ENCODE data around the gene JUNB. TPM values are rescaled to one million over a fixed set of nuclear protein-coding genes. Genes with fewer than 3 reads are reported as not detected.
A peak's percentile ranks its signal among the peaks of the same experiment; 100 is the strongest.

JUNB gene
- total RNA-seq, 1 donor from 2014 or later: 31.3 TPM

- Mint-ChIP-seq H3K36me3 (no peaks in the 10 kb centered on the region), H3K9me3 (no peaks in the 10 kb centered on the region), H3K27me3 (no peaks in the 10 kb centered on the region), H3K4me1 (ENCODE audit: unreplicated experiment) (peaks cover 6% of the 10 kb centered on the region), H3K27ac (peak overlapping the region; percentile 51), H3K4me3 (no peak overlapping the region)
- peak; percentile 74 for DNase-seq (ENCODE audit: extremely low spot score, unreplicated experiment)
- no peak for TF ChIP-seq CTCF (conservative IDR thresholded peaks at IDR 0.05)
Measured at GRCh38 chr19:12769689-12770088, 21.6 kb upstream of the JUNB start.

- no peak for DNase-seq (ENCODE audit: extremely low spot score, unreplicated experiment)
- H3K27me3 Mint-ChIP-seq: no peaks in the 10 kb centered on the region
- H3K4me1 Mint-ChIP-seq (ENCODE audit: unreplicated experiment): peaks cover 6% of the 10 kb centered on the region
- no peak for TF ChIP-seq CTCF (conservative IDR thresholded peaks at IDR 0.05)
- no peaks in the 10 kb centered on the region for H3K9me3 Mint-ChIP-seq
- no peak overlapping the region for H3K4me3 Mint-ChIP-seq
- no peaks in the 10 kb centered on the region for H3K36me3 Mint-ChIP-seq
- no peak overlapping the region for H3K27ac Mint-ChIP-seq
Measured at GRCh38 chr19:12770922-12771321, 20.4 kb upstream of the JUNB start.

GRCh38 chr19:12772323-12772722 is 19.0 kb upstream of the JUNB start:
- TF ChIP-seq CTCF (conservative IDR thresholded peaks at IDR 0.05): no peak
- DNase-seq (ENCODE audit: extremely low spot score, unreplicated experiment): no peak
- no peak overlapping the region for H3K4me3 Mint-ChIP-seq
- H3K36me3 Mint-ChIP-seq: no peaks in the 10 kb centered on the region
- H3K4me1 Mint-ChIP-seq (ENCODE audit: unreplicated experiment): peaks cover 6% of the 10 kb centered on the region
- H3K9me3 Mint-ChIP-seq: no peaks in the 10 kb centered on the region
- H3K27ac Mint-ChIP-seq: no peak overlapping the region
- no peaks in the 10 kb centered on the region for H3K27me3 Mint-ChIP-seq

DNA sequence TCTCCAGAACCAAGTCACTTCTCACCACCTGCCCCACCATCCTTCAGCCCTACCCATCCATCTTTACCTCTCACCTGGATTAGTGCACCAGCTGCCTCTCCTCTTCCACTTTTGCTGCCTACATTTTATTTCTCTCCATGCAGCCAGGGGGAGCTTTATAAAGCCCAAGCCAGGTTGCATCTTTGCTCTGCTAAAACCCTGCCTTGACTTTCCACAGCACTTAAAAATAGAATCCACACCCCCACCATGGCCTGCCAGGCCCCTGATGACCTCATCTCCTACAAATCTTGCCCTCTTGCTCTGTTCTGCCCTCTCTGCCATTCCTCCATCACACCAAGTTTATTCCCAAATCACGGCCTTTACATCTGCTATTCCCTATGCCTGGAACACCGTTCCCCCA is 17.7 kb upstream of the JUNB start:
- no peak for DNase-seq (ENCODE audit: extremely low spot score, unreplicated experiment)
- H3K4me1 Mint-ChIP-seq (ENCODE audit: unreplicated experiment): peaks cover 10% of the 10 kb centered on the region
- H3K9me3 Mint-ChIP-seq: no peaks in the 10 kb centered on the region
- no peaks in the 10 kb centered on the region for H3K36me3 Mint-ChIP-seq
- no peak for TF ChIP-seq CTCF (conservative IDR thresholded peaks at IDR 0.05)
- peak overlapping the region; percentile 39 for H3K27ac Mint-ChIP-seq
- H3K27me3 Mint-ChIP-seq: peaks cover 3% of the 10 kb centered on the region
- H3K4me3 Mint-ChIP-seq: peak overlapping the region; percentile 69

- DNase-seq (ENCODE audit: extremely low spot score, unreplicated experiment): peak; percentile 88
- no peak for TF ChIP-seq CTCF (conservative IDR thresholded peaks at IDR 0.05)
Measured at GRCh38 chr19:12774588-12775555, 16.4 kb upstream of the JUNB start, which contains the start of gene HOOK2. Gene HOOK2, minus strand, starts transcription at chr19:12775552. Its CDS starts 103 bp downstream, at chr19:12775449.

More at GRCh38 chr19:12774588-12775555, 16.4 kb upstream of the JUNB start, which contains the start of gene HOOK2:
- peaks cover 19% of the 10 kb centered on the region for H3K4me1 Mint-ChIP-seq (ENCODE audit: unreplicated experiment)
- H3K27me3 Mint-ChIP-seq: peaks cover 5% of the 10 kb centered on the region
- peak within 1 kb of the TSS; percentile 91 for H3K4me3 Mint-ChIP-seq
- no peaks in the 10 kb centered on the region for H3K9me3 Mint-ChIP-seq
- no peaks in the 10 kb centered on the region for H3K36me3 Mint-ChIP-seq
- peak within 1 kb of the TSS; percentile 86 for H3K27ac Mint-ChIP-seq

Data from type B pancreatic cell (in vitro differentiated cells).